Measurements from ENCODE around the gene PELI2.

The PELI2 gene

DNA sequence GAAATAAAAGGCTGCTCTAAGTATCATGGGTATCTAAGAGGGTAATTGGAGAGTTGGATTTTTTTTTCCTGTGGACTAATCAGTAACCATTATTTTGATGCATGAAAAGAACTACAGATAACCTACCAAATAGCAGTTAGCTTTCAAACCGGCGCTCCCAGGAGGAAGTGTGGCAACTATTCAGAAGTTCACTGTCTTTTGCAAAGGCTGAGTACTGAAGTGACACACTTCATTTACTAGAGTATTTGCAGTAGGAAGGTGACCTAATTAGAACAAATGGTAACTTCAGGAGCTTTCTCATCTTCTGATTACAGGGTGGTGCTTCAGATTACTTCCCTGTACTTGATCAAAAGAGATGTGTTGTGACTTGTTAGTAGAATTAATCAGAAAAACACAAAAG, 87.7 kb downstream of the PELI2 start:
- WGBS = 94% methylated on average over 2 of the region's 2 CpGs
- Histone ChIP-seq H3K14ac (ENCODE audit: low read length in 2 of 2) (no peak overlapping the region), H2BK15ac (ENCODE audit: low read depth, poor library complexity, severe bottlenecking) (no peak overlapping the region), H2AK5ac (ENCODE audit: low read length, severe bottlenecking) (no peak overlapping the region), H3K9me3 (ENCODE audit: control insufficient read depth, low read length) (no peaks in the 10 kb centered on the region), H2AFZ (ENCODE audit: low read depth, low read length) (no peak overlapping the region), H3K4me1 (ENCODE audit: control insufficient read depth, insufficient read depth, low read depth, low read length) (peaks cover 2% of the 10 kb centered on the region), H3K79me1 (replicated peaks; ENCODE audit: low read length, poor library complexity, severe bottlenecking) (peaks cover 2% of the 10 kb centered on the region), H3K9ac (ENCODE audit: low read length) (no peak overlapping the region), H3K27ac (ENCODE audit: low read length, poor library complexity, severe bottlenecking) (no peak overlapping the region), H2BK120ac (ENCODE audit: low read depth, low read length) (no peak overlapping the region), H2BK12ac (ENCODE audit: low read length in 2 of 2) (no peak overlapping the region), H3K36me3 (ENCODE audit: control insufficient read depth in 1 of 2, insufficient read depth in 2 of 2, low read depth in 1 of 2, low read length in 2 of 2) (no peaks in the 10 kb centered on the region), H3K23ac (ENCODE audit: low read length in 2 of 2) (no peak overlapping the region), H3K27me3 (ENCODE audit: control insufficient read depth in 1 of 2, insufficient read depth in 1 of 2, low read length in 2 of 2) (no peaks in the 10 kb centered on the region), H4K8ac (ENCODE audit: low read length) (no peak overlapping the region), H3K18ac (ENCODE audit: low read depth in 1 of 2, low read length in 2 of 2) (peak overlapping the region in 1 of 2 experiments; percentile 76), H3K4me2 (ENCODE audit: low read length, poor library complexity, severe bottlenecking) (no peak overlapping the region), H3K4me3 (ENCODE audit: insufficient read depth in 1 of 2, low read depth in 1 of 2, low read length in 2 of 2) (no peak overlapping the region), H4K91ac (ENCODE audit: low read length) (no peak overlapping the region), H3K4ac (ENCODE audit: low read depth in 1 of 2, low read length in 2 of 2) (no peak overlapping the region), H2BK5ac (ENCODE audit: low read depth, low read length, poor library complexity, severe bottlenecking) (no peak overlapping the region)
- no peak for DNase-seq

DNA sequence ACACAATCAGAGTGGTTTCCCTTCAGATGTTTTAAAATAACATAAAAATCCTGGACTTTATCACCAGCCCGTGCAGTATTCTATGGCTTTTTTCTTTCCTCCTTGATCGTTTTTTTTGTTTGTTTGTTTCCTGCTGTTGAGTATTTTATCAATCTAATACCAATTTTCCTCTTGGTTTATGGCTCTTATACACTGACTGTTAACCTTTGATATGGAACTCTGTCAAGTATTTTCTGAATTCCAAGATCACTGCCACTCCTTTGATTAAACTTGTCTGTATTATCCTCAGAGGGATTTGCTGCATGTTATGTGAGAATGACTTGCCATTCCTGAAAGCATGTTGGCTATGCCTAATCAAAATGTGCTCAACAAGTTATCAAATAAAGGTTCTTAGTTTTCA, 88.4 kb downstream of the PELI2 start:
- Histone ChIP-seq H3K9me3 (ENCODE audit: control insufficient read depth, low read length) (no peaks in the 10 kb centered on the region), H2BK15ac (ENCODE audit: low read depth, poor library complexity, severe bottlenecking) (no peak overlapping the region), H2BK12ac (ENCODE audit: low read length in 2 of 2) (no peak overlapping the region), H2BK5ac (ENCODE audit: low read depth, low read length, poor library complexity, severe bottlenecking) (no peak overlapping the region), H3K27me3 (ENCODE audit: control insufficient read depth in 1 of 2, insufficient read depth in 1 of 2, low read length in 2 of 2) (no peaks in the 10 kb centered on the region), H3K9ac (ENCODE audit: low read length) (no peak overlapping the region), H3K14ac (ENCODE audit: low read length in 2 of 2) (no peak overlapping the region), H2AFZ (ENCODE audit: low read depth, low read length) (no peak overlapping the region), H3K23ac (ENCODE audit: low read length in 2 of 2) (no peak overlapping the region), H3K18ac (ENCODE audit: low read depth in 1 of 2, low read length in 2 of 2) (no peak overlapping the region), H3K4me1 (ENCODE audit: control insufficient read depth, insufficient read depth, low read depth, low read length) (peaks cover 2% of the 10 kb centered on the region), H4K8ac (ENCODE audit: low read length) (no peak overlapping the region), H2AK5ac (ENCODE audit: low read length, severe bottlenecking) (no peak overlapping the region), H3K36me3 (ENCODE audit: control insufficient read depth in 1 of 2, insufficient read depth in 2 of 2, low read depth in 1 of 2, low read length in 2 of 2) (no peaks in the 10 kb centered on the region), H3K27ac (ENCODE audit: low read length, poor library complexity, severe bottlenecking) (no peak overlapping the region), H2BK120ac (ENCODE audit: low read depth, low read length) (no peak overlapping the region), H3K4ac (ENCODE audit: low read depth in 1 of 2, low read length in 2 of 2) (no peak overlapping the region), H3K4me3 (ENCODE audit: insufficient read depth in 1 of 2, low read depth in 1 of 2, low read length in 2 of 2) (no peak overlapping the region), H3K4me2 (ENCODE audit: low read length, poor library complexity, severe bottlenecking) (no peak overlapping the region), H3K79me1 (replicated peaks; ENCODE audit: low read length, poor library complexity, severe bottlenecking) (peaks cover 2% of the 10 kb centered on the region), H4K91ac (ENCODE audit: low read length) (no peak overlapping the region)
- no peak for DNase-seq
- no CpG with 5 or more reads among the region's 2 CpGs for WGBS

DNA sequence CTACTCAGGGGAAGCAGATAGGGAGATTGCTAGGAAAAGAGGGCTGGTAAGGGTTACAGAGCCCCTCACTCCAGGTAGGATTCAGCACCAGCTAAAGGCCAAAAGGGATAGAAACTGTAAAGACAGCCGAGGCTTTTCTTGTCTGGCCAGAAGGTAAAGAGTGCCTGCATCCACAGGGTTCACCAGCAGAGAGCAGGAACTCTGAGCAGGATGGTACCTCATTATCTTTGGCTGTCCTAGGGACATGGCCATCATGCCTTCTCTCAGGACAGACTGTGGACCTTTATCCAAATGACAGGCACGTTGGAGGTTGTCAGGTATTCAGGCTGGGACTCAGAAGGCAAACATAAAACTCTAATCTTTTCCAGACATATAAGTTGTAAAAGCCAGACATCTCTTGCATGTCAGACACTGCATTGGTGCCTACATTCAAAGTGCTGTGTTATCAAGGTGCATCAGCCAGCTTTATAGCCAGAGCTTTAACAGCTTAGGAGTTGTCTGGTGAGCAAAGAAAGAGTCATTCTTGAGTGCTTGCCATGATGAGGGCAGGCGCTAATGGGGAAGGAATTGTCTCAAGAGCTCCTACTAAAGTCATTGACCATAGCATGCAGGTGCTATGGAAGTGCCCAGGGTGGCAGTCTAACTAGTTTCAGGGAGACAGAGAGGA, 89.5 kb downstream of the PELI2 start:
- H3K4me1 ChIP-seq (ENCODE audit: control insufficient read depth, insufficient read depth, low read depth, low read length) = peaks cover 2% of the 10 kb centered on the region
- H3K4me3 ChIP-seq (ENCODE audit: insufficient read depth in 1 of 2, low read depth in 1 of 2, low read length in 2 of 2) = no peak overlapping the region
- H2BK120ac ChIP-seq (ENCODE audit: low read depth, low read length) = no peak overlapping the region
- no peak overlapping the region for H2BK5ac ChIP-seq (ENCODE audit: low read depth, low read length, poor library complexity, severe bottlenecking)
- H2AK5ac ChIP-seq (ENCODE audit: low read length, severe bottlenecking) = no peak overlapping the region
- H4K8ac ChIP-seq (ENCODE audit: low read length) = no peak overlapping the region
- H3K79me1 ChIP-seq (replicated peaks; ENCODE audit: low read length, poor library complexity, severe bottlenecking) = no peaks in the 10 kb centered on the region
- H3K9me3 ChIP-seq (ENCODE audit: control insufficient read depth, low read length) = no peaks in the 10 kb centered on the region
- 69% methylated on average over 3 of the region's 3 CpGs for WGBS
- no peak for DNase-seq
- no peak overlapping the region for H3K4me2 ChIP-seq (ENCODE audit: low read length, poor library complexity, severe bottlenecking)
- no peak overlapping the region for H2BK15ac ChIP-seq (ENCODE audit: low read depth, poor library complexity, severe bottlenecking)
- H3K27ac ChIP-seq (ENCODE audit: low read length, poor library complexity, severe bottlenecking) = no peak overlapping the region
- H2AFZ ChIP-seq (ENCODE audit: low read depth, low read length) = no peak overlapping the region
- no peak overlapping the region for H3K18ac ChIP-seq (ENCODE audit: low read depth in 1 of 2, low read length in 2 of 2)
- no peak overlapping the region for H3K23ac ChIP-seq (ENCODE audit: low read length in 2 of 2)
- H3K14ac ChIP-seq (ENCODE audit: low read length in 2 of 2) = no peak overlapping the region
- peak overlapping the region; percentile 16 for H4K91ac ChIP-seq (ENCODE audit: low read length)
- no peak overlapping the region for H3K4ac ChIP-seq (ENCODE audit: low read depth in 1 of 2, low read length in 2 of 2)
- no peaks in the 10 kb centered on the region for H3K27me3 ChIP-seq (ENCODE audit: control insufficient read depth in 1 of 2, insufficient read depth in 1 of 2, low read length in 2 of 2)
- peak overlapping the region in 1 of 2 experiments; percentile 22 for H2BK12ac ChIP-seq (ENCODE audit: low read length in 2 of 2)
- H3K36me3 ChIP-seq (ENCODE audit: control insufficient read depth in 1 of 2, insufficient read depth in 2 of 2, low read depth in 1 of 2, low read length in 2 of 2) = no peaks in the 10 kb centered on the region
- no peak overlapping the region for H3K9ac ChIP-seq (ENCODE audit: low read length)

DNA sequence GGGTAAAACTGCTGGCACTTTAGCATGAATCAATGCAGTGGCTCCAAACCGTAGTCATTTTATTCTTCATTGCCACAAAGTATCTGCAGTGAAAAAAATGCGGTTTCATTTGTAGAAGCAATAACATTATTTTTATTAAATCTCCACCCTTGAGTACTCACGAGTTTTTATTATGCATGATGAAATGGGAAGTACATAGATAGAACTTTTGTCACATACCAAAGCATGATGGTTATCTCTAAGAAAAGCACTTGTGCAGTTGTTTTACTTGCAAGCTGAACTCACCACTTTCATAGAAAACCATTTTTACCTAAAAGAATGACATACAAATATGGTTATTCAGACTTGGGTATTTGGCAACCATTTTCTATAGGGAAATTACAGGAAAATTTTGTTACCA, 90.3 kb downstream of the PELI2 start:
- H2BK15ac ChIP-seq (ENCODE audit: low read depth, poor library complexity, severe bottlenecking) = no peak overlapping the region
- H3K27ac ChIP-seq (ENCODE audit: low read length, poor library complexity, severe bottlenecking) = no peak overlapping the region
- H3K27me3 ChIP-seq (ENCODE audit: control insufficient read depth in 1 of 2, insufficient read depth in 1 of 2, low read length in 2 of 2) = no peaks in the 10 kb centered on the region
- H3K23ac ChIP-seq (ENCODE audit: low read length in 2 of 2) = no peak overlapping the region
- no peak overlapping the region for H4K8ac ChIP-seq (ENCODE audit: low read length)
- H2AFZ ChIP-seq (ENCODE audit: low read depth, low read length) = no peak overlapping the region
- no peak overlapping the region for H2BK120ac ChIP-seq (ENCODE audit: low read depth, low read length)
- no peak overlapping the region for H3K4me3 ChIP-seq (ENCODE audit: insufficient read depth in 1 of 2, low read depth in 1 of 2, low read length in 2 of 2)
- H3K18ac ChIP-seq (ENCODE audit: low read depth in 1 of 2, low read length in 2 of 2) = no peak overlapping the region
- no peak overlapping the region for H4K91ac ChIP-seq (ENCODE audit: low read length)
- H3K4me2 ChIP-seq (ENCODE audit: low read length, poor library complexity, severe bottlenecking) = no peak overlapping the region
- no peak overlapping the region for H3K4ac ChIP-seq (ENCODE audit: low read depth in 1 of 2, low read length in 2 of 2)
- no peak overlapping the region for H2AK5ac ChIP-seq (ENCODE audit: low read length, severe bottlenecking)
- no peaks in the 10 kb centered on the region for H3K9me3 ChIP-seq (ENCODE audit: control insufficient read depth, low read length)
- no peak for DNase-seq
- H3K4me1 ChIP-seq (ENCODE audit: control insufficient read depth, insufficient read depth, low read depth, low read length) = peaks cover 2% of the 10 kb centered on the region
- no peaks in the 10 kb centered on the region for H3K36me3 ChIP-seq (ENCODE audit: control insufficient read depth in 1 of 2, insufficient read depth in 2 of 2, low read depth in 1 of 2, low read length in 2 of 2)
- H3K14ac ChIP-seq (ENCODE audit: low read length in 2 of 2) = no peak overlapping the region
- H3K9ac ChIP-seq (ENCODE audit: low read length) = no peak overlapping the region
- 100% methylated on average over 1 of the region's 3 CpGs for WGBS
- H2BK5ac ChIP-seq (ENCODE audit: low read depth, low read length, poor library complexity, severe bottlenecking) = no peak overlapping the region
- H2BK12ac ChIP-seq (ENCODE audit: low read length in 2 of 2) = no peak overlapping the region
- no peaks in the 10 kb centered on the region for H3K79me1 ChIP-seq (replicated peaks; ENCODE audit: low read length, poor library complexity, severe bottlenecking)
